GM18861 (cell line): ENCODE data around the gene GOLGA6A.
"Not testable (repeated sequence)": the region's sequence is repeated elsewhere in the genome, so short reads cannot be mapped to it uniquely, and the experiment has no call there.

ENCODE experiments used
- ATAC-seq: cut with Tn5 transposase; IDR thresholded peaks from one replicate; pipeline ENCODE4 v1.9.1; 2021; ENCODE audit not compliant: unreplicated experiment

The GOLGA6A gene

DNA sequence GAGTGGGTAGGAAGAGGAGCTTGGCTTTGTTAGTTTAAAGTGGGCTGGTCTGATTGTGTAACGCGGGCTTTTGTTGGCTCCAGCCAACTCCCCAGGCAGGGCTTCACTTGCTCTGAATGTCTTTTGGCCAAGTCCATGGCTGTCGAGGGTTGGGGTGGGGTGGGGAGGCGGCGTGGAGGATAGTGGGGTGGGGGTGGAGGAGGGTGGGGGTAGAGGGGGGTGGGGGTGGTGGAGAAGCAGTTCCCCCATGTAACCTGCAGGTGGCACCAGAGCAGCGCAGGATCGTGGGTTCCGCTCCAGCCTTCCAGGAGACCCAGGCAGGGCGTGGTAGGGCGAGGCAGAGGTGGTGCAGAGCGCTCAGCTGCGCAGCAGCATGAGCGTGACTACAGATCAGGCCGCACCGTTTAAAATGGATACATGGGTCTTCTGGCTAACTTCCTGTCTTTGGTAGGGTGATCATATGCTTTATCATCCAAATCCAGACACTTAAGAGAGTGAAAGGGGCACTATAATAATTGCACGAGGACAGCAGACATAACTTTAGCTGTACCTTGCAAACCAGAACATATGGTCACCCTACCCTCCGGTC is 28.3 kb downstream of the GOLGA6A start:
- ATAC-seq: no peak

DNA sequence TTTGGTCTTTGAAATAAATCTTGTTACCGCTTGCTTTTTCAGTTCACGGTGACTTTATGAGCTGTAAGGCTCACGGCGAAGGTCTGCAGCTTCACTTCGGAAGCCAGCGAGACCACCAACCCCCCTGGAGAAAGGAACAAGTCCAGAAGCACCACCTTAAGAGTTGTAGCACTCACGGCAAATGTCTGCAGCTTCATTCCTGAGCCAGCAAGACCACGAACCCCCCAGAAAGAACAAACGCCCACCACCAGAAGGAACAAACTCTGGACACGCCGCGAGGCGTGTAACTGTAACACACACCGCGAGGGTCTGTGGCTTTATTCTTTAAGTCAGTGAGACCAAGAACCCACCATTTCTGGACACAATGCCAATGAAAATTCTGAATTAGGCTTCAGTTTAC is 28.8 kb downstream of the GOLGA6A start:
- no peak for ATAC-seq

DNA sequence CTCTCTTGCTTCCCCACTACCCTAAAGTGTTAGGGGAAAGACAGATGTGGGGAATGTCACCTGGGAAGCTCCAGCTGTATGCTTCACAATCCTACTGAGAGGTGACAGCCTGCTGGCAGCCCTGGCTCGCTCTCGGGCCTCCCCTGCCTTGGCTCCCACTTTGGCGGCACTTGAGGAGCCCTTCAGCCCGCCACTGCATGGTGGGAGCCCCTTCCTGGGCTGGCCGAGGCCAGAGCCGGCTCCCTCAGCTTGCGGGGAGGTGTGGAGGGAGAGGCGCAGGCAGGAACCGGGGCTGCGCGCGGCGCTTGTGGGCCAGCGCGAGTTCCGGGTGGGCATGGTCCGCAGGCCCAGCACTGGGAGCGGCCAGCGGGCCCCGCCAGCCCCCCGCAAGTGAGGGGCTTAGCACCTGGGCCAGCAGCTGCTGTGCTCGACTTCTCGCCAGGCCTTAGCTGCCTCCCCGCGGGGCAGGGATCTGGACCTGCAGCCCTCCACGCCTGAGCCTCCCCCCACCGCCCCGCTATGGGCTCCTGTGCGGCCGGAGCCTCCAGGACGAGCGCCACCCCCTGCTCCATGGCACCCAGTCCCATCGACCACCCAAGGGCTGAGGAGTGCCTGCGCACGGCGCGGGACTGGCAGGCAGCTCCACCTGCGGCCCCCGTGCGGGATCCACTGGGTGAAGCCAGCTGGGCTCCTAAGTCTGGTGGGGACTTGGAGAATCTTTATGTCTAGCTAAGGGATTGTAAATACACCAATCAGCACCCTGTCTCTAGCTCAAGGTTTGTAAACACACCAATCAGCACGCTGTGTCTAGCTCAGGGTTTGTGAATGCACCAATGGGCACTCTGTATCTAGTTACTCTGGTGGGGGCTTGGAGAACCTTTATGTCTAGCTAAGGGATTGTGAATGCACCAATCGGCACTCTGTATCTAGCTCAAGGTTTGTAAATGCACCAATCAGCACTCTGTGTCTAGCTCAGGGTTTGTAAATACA is 29.8 kb downstream of the GOLGA6A start:
- not testable (repeated sequence) for ATAC-seq

DNA sequence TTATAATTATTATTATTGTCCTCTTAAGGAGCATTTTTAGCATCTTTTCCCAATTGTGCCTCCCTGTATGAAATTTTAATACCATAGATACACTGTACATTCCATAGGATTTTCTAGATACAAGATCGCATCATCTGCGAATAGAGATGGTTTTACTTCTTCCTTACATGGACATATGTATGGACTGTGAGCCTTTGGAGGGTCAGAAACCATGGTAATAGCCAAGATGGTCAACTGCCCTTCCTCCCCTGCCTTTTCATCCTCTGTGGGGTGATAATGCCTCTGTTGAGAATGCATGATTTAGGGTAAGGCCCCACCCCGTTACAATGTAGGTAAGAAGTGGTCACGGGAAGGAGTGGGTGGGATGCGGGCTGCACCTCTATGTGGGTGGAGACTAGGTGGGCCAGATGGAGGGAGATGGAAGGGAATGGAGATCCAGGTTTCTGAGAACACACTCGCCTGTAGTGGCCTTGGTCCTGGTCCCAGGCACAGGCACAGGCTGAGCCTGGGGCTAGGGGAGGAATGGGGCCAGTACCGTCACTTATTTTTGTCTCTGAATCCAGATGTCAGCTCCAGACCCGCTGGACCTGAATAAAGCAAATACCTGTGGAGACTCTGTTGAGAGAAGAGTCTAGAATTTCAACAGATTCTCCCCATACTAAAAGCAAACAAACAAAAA is 31.7 kb downstream of the GOLGA6A start:
- ATAC-seq: no peak

DNA sequence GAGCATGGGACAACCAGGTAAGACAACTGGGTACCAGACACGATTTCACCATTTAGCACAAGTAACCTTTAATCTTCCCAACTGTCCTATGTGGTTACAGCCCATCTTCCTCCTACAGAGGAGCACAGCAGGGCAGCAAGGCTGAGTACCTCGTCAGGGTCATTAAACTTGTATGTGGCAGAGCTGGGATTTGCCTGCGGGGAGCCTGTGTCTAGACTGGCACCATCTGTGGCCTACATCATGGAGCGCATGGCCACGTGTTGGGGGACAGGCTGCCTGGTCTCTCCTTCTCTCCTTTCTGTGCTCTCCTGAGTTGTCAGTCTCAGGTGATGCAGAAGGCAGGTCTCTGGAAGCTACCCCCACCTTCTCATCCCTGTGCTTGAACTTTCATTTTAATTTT is 32.2 kb downstream of the GOLGA6A start:
- ATAC-seq: no peak

DNA sequence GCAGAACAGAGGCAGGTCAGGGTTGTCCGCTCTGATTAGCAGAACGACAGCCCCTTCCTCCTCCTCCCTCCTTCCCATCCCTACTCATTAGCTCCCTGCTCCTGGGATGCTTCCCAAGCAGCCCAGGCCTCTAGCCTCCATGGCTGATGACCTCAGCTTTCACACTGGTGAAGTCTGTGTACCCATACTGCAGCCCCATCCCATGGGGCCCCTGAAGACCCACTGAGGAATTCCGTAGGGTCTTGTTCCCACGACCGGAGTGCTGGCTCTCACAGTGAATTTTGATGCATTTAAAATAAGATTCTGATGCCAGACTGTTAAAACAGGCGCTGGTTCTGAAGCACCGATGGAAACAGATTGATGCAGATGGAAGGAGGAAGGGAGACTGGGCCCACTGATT is 36.1 kb downstream of the GOLGA6A start:
- no peak for ATAC-seq

DNA sequence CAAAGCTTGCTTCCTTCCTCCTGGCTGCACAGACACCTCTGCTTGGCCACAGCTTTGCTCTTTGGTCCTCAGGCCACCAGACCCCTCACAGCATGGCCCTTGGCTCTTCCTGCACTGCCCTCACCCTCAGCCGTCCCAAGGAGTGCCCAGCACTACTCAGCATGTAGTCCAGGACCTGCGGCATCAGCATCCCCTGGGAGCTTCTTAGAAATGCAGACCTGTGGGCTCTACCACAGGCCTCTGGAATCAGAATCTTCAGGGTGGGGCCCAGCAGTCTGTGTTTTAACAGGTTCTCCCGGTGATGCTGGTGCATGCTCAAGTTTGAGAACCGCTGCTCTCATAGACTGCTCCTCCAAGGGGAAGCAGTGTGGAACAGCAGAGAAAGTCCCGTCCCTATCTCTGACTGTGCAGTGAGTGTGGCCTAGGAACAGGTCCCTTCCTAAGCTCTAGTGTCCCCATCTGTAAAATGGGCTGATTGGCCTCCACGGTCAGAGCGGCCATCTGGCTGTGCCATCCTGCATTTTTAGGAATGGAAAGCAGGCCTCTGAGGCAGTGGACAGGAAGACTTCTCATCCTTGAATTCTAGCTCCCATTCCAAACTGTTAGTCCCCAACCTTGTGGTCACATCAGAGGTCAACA is 36.6 kb downstream of the GOLGA6A start:
- ATAC-seq: no peak

DNA sequence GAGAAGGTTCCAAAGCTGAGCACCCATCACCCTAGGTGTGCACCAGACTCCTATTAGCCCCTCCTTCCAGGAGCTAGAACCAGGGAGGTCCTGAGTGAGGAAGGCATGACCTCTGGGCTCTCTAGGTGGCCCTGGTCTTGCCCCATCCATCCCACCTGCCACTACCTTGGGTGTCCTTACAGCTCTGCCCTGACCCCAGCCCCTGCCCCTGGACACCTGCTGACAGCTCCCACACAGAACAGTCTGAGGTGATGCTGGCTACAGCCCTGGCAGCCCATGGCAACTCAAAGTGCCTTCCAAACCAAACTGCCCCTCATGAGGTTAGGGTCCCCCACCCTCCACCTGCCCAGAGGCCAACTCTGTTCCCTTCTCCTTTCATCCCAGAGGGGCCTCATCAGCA is 37.2 kb downstream of the GOLGA6A start:
- no peak for ATAC-seq

DNA sequence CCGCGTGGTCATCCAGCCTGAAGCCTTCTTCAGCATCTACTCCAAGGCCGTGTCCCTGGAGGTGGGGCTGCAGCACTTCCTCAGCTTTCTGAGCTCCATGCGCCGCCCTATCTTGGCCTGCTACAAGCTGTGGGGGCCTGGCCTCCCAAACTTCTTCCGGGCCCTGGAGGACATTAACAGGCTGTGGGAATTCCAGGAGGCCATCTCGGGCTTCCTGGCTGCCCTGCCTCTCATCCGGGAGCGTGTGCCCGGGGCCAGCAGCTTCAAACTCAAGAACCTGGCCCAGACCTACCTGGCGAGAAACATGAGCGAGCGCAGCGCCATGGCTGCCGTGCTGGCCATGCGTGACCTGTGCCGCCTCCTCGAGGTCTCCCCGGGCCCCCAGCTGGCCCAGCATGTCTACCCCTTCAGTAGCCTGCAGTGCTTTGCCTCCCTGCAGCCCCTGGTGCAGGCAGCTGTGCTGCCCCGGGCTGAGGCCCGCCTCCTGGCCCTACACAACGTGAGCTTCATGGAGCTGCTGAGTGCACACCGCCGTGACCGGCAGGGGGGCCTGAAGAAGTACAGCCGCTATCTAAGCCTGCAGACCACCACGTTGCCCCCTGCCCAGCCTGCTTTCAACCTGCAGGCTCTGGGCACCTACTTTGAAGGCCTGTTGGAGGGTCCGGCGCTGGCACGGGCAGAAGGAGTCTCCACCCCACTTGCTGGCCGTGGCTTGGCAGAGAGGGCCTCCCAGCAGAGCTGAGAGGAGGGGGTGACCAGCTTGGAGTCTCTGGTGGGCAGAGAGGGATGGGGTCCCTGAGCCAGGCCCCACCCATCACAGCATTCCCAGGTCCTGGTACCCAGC is 37.9 kb downstream of the GOLGA6A start:
- no peak for ATAC-seq

DNA sequence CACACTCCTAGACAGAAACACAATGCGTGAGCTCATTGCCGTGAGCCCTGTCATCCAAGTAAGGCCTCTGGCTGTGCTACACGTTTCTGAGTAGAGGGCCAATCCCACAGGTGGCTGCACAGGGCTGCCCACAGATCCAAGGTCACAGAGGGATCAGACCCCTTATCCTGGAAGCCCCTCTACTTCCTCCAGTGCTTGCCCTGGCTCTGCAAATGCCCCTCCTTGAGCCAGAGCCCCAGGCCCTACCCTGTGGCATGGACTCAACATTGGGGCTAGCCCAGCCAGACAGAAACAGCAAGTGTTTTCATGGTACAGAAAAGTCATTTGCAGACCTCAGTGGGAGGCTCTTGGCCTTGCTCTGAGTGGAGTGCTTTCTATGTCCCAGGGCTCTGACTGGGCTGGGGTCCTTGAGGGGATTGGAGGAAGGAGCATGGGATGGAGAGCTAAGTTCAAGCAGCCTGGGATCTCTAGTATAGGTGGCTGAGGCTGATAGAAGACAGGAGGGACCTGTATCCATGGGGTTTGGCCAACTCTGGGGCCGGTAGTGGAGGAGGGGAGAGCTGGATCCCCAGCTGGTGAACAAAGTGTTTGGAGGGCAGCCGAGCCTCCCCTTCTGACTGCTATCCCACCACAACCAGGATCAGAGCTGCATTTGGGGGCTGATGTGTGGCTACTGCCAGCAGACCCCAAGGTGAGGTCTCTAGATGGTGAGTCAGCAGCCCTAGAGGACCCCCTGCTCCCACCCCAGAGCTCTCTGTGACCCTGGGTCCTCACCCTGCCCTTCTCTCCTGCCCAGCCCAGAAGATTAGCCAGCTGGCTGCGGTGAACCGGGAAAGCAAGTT is 38.7 kb downstream of the GOLGA6A start:
- ATAC-seq: no peak

DNA sequence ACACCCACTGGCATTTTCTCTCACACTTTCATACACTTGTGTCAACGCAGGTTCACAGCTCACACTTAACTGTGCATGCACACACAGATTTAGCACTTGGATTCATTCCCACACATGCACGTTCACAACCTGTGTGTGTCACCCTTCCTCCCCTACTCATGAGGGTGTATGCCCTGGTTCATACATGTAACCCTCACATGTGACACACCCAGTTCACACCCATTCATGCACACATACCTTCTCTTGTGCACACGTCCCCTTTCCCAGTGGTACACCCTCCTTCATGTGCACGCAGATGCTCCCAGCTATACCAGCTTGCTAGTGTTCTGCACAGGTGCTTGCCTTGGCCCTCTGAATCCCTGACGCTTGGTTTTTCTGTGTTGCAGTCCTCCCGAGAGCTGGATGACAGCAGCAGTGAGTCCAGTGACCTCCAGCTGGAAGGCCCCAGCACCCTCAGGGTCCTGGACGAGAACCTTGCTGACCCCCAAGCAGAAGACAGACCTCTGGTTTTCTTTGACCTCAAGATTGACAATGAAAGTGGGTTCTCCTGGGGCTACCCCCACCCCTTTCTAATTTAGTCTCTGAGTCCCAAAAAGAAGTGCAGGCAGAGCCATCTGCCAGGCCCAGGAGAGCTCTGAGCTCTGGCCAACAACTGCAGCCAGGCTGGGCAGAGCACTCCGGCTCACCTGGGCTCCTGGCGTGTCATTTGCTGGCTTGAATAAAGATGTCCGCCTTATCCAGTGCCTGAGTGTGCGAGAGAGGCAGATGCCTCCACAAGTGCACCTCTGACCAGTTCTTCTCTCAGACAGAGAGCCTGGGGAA is 39.5 kb downstream of the GOLGA6A start:
- ATAC-seq: no peak

DNA sequence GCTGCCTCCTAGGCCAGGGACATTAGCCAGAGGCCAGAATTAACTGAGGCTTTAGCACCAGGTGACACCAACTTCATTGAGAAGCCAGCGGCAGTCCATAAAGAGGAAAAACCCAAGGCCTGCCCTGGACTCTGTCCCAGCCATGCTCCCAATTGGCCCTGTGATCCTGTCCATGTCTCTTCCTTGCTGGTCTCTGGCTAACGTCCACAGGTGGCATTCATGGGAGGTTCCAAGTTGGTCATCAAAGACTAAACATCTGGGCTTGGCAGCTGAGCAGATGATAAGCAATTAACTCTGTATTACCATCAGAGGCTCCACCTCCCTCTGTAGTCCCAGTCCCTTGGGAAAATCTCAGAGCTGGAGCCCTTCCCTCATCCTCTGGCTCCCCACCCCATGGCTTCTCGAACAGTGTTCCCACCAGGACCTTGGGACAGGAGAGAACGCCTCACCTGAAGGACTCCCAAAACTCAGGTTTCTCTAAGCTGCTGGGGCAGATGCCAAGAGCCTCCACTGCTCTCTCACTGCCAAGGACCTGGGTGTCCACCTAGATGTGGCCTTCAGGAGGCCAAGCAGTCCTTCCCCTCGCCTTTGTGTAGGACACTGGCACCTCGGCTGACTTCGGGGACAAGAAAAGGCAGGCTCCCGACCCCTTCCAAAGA is 40.4 kb downstream of the GOLGA6A start:
- no peak for ATAC-seq

DNA sequence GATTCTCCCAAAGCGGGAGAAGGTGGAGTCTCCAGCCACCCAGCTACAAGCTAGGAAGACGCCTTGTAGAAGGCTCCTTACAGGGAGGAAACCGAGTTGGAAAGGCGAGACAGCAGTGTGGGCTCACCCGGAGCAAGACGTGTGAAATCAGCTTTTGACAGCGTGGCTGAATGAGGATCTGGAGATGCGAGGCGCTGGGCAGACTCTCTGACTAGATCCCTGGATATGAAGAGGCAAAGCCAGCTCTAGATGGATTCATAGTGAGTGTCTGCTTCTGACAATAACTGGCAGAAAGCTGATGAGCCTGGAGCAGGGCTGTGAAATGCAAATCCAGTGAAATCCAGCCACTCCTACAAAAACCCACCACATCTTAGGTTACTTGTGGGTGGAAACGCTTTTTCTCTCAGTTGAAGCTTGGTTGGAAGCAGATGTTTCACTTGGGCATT is 41.0 kb downstream of the GOLGA6A start:
- ATAC-seq: no peak

DNA sequence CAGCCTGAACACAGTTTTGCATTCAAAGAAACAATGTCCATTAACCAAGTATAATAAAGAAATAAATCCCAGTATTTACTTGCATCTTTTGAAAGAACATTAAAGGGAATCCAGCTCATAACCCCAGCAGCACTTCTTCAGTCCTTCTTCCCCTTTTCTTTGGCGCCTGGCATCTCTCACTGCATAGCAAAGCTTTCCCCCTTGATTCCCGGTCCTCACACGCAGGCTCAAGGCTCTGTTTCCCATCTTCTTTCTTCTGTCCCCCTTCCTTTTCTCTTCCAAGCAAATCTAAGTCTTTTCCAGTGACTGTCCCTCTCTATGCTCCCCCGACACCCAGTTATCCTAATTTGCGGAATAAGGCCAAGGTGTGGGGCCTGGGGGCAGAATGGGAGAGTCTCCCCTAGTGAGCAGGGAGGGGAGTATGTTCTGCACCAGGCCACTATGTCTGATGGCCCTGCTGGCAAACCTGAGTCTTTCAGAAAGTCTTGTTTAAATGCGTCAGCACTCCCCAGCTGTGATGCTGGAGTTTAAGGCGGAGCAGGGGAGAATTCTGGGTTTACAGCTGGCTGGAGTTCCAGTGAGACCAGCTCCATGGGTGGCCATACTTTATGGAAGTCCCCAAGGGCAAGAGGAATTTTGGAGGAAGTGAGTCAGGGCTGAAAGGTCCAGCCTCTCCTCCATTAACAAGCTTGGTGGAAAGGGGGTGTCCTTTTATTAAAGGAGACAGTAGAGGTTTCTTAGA is 42.1 kb downstream of the GOLGA6A start:
- ATAC-seq: no peak

DNA sequence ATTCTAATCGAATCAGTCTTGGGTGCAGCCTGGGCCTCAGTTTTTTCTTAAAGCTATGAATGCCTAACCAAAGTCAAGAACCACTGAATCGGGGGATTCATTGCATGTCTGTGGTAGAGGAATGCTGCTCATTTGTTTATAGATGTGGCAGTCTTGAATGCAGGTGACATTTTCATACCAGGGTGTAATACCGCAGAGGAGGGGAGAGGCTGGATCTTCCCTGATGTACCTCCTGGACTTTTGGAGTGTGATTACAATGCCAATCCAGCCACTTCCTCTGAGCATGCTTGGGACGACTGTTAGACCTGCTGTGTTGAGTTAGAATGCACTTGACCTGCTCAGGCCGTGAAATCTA is 42.7 kb downstream of the GOLGA6A start:
- no peak for ATAC-seq

DNA sequence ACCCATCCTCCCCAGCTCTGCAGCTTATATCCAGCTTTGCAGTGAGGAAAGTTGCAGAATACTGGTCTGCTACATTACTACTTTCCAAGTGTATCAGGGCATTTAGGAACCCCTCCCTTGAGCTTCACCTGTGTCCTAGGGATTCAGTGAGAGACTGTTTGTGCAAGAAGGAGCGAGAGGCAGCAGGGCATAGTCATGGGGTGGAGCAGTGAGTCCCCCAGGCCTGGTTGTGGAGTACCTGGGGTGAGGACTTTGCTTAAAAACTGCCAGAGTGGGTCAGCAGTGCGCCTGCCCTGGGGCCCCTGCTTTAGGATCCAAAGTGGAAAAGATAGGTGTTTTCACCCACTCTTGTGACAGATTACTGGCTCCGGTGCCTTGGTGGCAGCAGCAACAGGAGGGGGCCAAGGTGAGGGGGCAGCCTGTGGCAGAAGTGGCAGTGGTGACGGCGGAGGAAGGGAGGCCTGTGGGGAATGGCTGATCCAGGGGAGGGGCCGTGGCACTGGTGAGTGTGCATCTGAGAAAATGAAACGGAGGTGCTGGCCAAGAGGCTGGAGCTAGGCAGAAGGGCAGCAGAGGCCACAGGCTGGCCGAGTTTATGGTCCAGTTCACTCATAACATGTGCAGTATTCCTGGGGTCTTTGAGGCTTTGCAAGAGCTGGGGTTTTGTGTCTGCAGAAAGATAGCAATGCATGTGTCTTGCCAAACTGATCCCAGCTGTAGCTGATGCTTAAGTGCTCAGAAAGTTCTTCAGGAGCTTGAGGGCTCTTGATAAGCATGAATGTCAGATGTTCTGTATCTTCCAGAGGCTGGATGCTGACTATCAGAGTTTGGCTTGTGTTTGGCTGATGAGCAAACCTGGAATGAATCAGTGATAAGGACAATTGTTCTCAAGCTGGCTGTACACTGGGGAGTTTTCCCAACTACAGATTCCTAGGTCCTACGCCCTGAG is 43.4 kb downstream of the GOLGA6A start:
- ATAC-seq: no peak
